ENCODE measurements around the gene SHH.
"Not testable (repeated sequence)": the region's sequence is repeated elsewhere in the genome, so short reads cannot be mapped to it uniquely, and the experiment has no call there.

Gene SHH

DNA sequence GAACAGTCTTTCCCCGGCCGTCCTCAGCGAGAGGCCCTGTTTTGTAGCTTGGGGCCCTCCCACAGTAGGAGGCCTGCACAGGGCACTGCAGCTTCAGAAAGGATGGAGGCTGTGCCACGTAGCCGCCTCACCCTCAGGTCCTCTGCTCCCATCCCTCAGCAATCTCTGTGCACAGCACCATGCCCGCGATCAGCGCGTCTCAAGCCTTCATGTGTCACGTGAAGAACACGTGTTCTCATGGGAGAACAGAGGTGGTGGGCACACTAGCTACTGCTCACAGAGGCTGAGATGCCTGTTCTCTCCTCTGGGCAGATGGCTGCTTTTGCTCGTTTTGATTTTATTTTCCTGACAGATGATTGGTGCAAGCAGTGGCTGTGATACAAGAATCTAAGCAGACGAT lies 8.5 kb upstream of the SHH start:
- DNase-seq: no peak

DNA sequence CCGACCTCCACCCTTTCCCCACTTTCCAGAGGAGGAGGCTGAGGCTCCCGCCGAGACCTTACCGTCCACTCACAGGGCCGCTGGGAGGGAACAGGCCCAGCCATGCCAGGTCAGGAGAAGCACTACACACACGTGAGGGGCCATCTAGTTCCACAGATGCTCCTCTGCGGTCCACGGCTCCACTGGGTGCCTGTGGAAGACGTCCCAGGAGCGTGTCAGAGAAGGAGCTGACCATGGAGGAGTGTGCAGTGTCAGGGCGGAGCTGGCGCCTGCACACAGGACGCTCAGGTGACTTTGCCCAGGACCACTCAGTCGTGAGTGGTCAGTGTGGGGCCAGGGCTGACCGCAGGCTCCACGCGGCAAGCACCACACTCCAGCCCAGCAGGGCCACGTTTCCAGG lies 8.0 kb upstream of the SHH start:
- no peak for DNase-seq

DNA sequence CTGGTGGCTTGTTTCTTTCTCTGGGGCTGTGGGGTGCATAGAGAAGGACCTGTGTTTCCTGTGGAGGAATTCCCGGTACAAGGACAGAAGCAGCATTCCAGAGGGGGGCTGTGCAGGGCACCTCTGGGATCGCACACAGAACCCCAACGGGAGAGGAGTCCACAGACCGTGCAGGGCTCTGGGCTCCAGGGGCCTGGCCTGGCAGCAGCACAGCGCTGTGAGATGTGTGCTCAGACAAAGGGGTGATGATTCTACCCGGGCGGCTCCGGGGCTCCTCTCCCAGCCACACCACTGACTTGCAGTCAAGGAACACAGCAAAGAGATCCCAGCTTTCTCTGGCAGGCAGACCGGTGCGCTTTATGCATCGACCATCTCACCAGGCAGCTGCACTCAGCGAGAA lies 6.9 kb upstream of the SHH start:
- no peak for DNase-seq

DNA sequence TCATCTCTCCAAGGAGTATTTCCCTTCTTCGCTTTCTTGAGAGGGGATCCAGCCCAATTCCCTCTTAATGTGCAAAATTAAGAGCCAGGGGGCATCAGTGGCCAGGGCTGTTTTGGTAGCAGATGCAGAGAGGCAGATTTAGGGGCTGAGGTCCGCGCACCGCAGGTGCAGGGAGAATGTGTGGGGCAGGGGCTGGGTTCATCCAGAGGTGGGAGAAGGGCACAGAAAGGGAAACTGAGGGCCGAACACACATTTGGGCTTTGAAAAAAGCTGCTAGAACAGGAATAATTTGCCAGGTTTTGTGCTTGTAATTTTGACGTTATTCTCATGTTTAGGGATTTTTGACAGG lies 6.5 kb upstream of the SHH start:
- DNase-seq: no peak

DNA sequence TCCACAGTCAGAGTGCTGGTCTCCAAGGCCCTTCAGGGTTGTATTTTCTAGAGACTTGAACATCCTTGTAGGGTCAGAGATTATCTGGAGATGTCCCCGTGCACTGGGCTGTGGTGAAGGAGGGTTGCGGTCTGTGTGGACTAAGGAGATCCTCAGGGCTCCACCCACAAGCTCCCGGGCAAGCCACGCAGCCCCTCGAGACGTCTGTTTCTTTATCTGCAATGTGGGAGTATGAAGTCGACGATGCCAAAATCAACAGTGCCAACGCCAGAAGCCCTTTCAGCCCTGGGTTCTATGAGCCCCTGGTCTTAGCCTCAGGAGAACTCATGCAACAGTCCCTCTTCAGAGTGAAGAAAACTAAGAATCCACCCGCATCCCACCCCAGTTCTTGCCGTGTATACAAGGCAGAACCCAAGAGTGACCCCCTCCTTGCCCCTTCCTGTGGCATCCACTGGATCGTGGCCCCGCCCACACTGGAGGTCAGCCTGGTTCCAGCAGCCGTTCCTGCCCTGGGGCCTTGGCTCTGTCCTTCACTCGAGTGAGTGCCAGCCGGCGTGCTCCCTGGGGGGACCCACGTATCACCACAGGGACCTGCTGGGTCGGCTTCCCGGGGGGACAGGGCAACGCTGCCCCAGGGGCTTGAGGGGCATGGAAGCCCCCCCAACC lies 6.0 kb upstream of the SHH start:
- DNase-seq: no peak

DNA sequence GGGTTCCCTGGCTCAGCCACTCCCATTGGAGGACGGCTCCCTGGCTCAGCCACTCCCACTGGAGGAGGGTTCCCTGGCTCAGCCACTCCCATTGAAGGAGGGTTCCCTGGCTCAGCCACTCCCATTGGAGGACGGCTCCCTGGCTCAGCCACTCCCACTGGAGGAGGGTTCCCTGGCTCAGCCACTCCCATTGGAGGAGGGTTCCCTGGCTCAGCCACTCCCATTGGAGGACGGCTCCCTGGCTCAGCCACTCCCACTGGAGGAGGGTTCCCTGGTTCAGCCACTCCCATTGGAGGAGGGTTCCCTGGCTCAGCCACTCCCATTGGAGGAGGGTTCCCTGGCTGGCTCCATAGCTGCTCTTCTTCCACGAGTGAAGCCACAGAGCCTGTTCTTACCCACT lies 5.3 kb upstream of the SHH start:
- not testable (repeated sequence) for DNase-seq

DNA sequence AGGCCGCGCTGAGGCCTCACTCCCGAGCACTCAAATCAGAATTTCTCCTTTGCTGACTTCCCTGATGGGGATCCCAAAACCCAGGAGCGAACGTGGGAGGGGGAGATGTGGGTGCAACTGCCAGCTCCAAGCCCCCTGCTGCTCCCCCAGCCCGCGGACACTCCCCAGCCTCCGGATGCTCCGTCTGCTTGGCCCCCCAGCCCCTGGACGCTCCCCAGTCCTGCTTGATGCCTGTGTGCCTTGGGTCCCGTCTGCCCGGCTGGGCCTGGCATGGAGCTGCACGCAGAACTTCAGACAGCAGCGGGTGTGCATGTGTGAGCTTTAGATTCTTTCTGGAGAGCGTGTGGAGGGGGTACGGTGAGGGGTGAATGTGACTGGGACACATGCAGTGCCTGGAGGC lies 4.7 kb upstream of the SHH start:
- DNase-seq: no peak

DNA sequence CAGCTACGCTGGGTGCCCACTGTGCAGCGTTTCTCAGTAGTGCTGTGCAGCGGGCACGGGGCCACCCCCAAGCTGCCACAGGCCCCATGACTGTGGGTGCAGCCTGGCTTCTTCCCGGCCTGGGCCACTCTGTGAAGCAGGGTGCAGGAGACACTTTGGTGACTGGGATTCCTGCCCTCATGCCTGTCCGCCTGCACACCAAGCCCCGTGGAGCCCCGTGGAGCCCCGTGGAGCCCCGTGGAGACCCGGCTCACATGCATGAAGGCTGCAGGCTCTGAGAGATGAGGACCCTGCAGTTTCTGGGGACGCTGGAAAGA lies 3.9 kb upstream of the SHH start:
- no peak for DNase-seq

DNA sequence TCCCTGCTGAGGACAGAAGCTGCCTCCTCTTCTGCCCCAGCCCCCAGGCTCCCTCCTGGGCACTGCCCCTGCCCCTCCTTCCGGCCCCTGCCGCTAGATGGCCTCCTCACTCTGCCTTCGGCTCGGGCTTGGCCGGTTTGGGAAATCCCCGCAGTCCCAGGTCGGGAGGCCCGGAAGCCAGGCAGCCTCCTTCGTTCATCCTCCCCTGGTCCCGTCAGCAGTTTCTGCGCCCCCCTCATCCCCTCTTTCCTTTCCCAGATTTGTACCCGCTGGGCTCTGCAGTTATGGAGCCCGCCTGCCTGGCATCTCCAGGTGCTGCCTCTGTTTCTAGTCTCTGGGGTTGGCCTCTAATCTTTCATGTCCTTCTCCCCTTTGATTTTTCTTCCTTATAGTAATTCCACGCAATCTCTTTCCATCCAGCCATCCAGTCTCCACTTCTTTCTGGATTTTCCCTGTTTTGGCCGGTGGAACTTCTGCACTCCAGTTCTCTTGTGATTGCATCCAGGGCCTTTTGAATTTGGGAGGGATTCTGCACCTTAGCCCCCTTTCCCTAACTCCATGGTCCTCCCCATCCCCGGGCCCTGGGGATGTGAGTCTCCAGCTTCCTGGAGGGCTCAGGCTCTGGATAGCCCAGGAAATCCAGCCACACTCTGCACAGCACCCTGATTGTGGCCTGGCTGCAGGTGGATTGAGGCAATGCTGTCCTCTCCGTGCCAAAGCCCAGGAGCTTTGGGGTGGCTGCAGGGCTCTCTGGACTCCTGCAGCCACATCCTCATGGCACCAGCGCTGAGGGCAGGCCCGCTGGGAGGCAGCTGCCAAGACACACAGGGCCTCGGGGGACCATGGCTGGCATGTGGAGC lies 3.3 kb upstream of the SHH start:
- peak in 22 of 51 donors; percentile 3 to 57 (median 22) for DNase-seq

DNA sequence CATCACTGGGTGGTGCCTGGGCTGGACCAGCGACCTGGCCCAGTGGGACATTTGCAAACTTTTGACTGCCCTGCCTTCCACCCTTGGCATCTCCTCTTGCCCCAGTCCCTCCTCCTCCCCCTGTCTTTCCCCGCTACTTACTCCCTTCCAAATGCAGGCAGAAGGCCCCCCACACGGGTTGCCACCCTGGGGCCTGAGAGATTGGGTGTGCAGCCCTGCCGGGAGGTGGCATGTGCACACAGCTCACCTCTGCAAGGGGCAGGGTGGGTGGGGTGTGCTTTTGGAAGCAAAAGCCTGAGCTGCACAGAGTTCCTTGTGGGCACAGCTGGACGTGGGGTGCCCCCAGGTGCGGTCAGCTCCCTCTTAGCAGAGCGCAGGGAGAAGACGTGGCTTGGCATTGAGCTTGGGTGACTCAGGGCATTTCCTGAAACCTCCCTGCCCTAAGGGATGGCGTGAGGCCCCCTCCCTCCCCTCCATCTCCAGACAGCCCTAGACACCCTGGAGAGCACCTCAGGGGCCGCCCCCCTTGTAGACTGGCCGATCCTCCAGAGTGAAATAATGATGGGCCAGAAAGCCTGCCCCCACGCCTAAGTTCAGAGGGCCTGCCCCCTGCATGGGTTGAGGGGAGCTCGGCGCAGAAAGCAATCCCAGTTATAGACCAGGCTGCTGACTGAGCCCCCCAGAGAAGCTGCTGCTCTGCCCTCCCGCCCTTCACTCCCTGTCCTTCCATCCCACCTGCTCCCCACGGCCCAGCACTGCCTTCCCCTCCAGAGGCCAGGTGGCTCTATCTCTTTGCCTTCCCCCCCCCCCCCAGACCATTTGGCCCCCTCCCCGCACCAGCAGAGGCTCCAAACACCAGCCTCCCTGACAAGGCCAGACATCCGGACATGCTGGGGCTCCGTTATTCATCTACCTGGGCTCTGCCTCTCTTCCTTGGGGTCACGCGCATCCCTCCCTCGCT lies 2.3 kb upstream of the SHH start:
- no peak for DNase-seq

DNA sequence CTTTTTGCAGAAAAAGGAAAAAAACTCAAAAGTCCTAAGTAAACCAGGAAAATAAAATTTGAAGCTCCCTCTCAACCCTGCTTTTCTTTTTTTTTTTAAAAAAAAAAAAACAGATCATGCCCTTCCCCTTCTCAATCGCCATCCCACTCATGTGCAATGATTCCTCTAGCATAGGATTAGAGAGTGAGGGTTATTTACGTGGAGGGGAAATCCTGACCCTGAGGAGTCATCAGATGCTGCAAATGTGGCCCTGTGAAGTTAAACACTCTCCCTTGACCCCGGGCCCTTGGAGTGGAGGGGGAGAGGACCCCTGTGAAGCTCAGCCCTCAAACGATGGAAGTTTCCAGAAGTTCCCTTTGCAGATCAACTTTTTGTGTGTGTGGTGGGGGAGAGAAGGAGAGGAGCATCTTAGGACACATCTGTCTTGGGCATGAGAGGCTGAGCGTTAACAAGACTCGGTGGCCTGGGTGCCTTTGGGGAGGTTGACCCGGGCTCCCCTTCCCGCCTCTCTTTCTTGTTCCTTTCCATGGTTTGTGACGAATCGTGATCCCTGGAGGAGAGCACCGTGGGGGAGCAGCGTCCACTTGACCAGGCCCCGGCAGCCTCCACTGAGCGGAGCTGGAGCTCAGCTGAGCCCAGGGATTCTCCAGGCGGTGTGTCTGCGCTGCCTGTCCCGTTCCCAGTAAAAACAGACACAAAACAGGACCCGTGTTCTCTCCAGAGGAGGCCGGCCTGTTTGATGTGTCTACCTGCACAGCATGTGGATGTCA lies 1.5 kb upstream of the SHH start:
- DNase-seq: no peak

DNA sequence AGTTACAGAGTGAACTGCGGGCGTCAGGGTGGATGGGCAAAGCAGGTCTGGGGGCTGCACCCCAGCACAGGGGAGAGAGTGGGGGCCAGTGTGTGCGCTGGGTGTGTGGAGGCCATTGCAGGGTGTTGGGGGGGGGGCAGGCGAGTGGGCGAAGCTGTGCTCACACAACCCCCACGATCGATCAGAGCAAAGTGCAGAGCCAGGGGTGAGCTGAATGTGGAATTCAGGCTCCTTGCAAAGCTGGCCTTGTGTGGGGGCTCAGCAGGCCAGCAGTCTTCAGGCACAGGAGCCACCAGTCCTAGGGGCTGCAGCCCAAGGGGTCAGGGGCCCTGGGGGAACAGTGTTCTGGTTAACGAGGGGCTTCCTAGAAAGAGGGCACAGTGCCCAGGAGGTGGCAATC lies 862 bp upstream of the SHH start:
- DNase-seq: no peak

DNA sequence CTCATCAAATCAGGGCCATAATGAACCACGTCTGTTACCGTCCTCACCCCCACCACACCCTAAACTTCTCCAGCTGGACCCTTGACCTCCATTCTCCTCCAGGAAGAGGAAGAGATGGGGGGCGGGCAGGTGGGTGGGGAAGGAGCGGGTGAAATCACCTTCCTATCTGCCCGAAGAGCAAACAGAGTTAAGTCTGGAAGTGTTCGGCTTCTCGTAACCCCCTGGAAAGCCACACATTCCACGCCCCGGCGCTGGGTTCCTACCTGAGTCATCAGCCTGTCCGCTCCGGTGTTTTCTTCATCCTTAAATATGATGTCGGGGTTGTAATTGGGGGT lies 736 bp downstream of the SHH start:
- DNase-seq: no peak

DNA sequence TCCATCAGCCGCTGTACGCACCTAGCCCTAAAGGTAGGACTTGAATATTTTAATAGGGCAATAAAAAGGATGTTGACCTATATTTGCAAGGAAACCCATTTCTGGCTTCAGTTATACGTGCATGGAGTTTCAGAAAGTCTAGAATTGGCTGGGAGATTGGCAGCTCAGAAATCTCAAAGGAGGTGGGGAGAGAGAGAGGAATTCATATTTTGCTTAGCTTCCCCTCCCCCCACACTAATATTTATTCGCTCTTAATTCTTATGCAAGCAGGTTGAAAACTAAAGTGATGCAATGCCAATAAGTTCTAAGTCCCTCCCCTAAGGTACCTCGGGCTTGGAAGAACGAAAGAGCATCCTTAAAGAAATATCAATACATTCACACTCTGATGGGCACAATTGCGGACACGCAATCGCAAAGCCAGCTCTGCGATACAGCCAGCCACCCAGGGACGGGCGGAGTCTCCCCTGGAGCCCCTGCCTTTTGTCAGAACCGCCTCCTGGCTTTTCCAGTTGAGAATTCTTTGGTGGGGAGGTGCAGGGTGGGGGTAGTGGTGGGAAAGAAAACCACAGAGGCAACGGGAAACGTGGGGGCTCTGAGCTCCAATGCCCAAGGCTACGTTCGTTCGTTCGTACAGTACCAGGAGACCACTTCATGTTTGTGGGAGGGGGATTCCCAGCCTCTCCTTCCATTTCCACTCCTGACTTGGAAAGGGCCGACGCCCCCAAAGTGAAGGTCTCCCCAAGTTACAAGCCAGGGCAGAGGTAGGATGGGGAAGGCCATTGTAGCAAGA lies 1.3 kb downstream of the SHH start:
- DNase-seq: no peak

DNA sequence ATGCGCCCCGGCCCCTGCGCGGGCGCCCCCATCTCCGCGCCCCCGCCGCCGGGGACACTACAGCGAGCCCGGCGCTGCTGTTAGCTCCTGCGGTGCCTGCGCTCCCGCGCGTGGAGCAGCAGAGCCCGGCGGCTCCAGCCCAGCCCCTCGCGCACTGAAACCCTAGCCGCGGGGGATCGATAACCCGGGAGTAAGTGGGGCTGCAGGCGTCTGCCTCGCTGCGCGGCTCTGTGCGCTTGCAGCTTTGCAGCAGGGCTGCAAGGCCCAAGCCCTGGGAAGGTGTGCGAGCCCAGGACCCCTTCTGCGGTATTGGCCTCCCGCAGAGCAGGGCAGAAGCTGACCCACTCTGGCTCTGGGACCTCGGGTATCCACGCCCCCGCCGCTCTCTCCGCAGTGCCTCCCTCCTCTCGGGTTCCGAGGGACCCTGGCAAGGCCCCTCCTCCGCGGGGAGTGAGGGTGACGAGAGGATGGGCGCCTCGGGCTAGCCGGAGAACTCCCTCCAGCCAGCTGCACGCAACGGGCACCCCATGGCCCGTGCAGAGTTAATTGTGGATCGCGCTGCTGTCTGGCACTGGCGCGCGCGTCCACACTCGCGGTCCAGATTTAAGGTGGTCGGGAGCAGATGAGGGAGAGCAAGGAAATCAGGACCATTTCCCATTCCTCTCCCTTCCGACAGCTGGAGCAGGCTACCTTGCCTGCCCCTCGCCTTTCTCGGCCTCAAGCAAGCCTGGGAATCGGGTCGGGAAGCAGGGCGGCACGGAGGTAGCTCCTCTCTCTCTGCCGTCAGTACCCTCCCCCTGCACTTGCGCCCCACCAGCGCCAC lies 2.1 kb downstream of the SHH start:
- peak in 1 of 51 donors; percentile 28 for DNase-seq

DNA sequence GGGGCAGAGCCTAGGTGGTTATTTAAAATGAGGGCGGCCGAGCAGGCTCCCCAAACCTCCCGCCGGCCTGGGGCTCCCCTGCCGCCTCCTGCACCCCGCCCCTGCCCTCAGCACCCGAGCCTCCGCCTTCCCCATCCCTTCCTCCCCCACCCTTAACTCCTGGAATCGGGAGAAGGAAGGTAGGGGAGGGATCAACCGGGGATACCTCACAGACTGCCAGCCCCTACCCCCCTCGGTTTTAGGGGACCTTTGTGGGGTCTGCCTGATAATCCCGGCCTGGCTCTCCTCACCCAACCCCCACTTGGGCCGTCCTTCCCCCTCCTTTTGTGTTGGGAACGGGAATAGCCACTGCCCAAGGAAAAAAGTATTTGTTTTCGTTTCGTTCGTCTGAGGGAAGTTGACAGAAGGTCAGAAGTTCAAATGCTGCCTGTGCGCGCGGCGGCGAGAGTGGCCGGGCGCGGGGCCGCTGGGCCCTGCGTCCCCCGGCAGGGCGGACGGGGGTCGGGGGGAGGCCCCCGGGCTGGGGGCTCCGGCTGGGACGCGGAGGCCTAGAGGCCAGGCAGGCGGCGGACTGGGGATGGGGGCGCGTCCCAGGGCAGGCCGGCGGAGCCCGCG lies 2.8 kb downstream of the SHH start:
- no peak for DNase-seq

DNA sequence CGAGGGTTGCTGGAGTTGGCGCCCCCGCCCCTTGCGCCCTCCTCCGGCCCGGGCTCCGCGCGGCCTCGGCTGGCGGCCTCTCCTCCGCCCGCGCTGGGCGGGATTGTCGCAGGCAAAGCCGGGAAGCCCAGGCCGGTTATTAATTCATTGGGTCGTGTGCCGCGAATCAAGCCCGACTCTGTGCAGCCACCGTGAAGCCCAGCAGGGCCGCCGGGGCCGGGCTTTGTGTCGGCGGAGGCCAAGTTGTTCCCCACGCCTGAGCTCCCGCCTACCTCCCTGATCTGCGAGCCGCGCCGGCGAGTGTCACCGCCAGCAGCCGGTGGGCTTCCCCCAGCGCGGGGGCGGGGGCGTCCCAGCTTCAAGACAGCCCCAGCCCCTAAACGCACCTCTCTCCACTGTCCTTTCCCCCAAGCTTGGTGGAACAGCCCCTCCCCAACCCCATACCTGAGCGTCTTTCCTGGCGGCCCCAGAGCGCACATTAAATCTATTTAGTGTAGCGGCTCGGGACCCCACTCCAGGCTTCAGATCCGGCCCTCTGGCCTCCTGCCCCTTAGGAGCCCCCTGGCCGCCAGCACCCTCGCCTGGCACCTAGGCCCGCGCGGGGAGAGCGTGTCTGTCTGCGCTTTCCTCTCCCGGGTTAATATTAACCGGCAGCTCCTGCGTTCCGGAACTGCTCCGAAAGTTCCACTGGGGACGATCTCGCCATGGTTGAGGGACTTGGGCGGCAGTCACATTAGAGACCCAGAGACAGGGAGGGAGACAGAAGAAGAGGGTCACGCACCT lies 3.5 kb downstream of the SHH start:
- no peak for DNase-seq

DNA sequence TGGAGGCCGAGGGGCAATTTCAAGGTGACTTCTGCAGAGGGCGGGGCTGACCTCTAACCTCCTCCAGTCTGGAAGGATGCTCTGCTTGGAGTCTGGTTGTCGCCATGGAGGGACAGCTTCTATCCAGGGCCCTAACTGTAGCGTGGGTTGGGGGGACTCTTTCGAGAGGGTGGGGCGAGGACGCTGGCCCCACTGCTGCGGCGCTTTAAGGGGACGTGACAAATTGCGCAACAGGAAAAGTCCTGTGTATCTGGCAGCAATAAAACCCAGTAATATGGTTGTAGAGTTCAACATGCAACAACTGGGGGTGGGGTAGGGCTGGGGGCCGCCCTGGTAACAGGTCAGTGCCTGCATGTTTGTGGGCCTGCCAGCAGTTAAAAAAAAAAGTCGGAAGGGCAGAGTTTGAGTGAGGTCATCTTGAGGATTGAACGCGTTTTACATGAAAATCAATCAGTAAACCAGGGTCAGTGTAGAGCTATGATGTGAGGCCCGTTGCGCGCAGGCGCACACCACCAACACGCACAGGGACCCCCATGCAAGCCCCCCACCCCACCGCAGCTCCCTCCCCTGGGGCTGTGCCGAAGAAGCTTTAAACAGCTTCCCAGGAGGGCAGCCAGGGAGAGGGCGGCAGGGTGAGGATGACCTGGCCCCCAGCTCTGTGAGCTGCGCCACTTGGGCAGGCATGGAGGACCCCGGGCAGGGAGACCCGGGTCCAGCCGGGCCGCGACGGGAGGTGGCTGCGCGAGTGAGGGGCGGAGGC lies 4.3 kb downstream of the SHH start:
- DNase-seq: no peak
